Activated CD8-positive, alpha-beta memory T cell treated with anti-CD3 and anti-CD28 coated beads for 24 hours (primary cell): ENCODE results near the gene POLR3GL.
A peak's percentile ranks its signal among the peaks of the same experiment; 100 is the strongest.

Source experiments
- DNase-seq: peaks from one replicate; pipeline ENCODE4 v3.0.0-alpha.2; 2020

Gene POLR3GL

GRCh38 chr1:145951526-145951925, 13.0 kb upstream of the POLR3GL start:
- DNase-seq: no peak

DNA sequence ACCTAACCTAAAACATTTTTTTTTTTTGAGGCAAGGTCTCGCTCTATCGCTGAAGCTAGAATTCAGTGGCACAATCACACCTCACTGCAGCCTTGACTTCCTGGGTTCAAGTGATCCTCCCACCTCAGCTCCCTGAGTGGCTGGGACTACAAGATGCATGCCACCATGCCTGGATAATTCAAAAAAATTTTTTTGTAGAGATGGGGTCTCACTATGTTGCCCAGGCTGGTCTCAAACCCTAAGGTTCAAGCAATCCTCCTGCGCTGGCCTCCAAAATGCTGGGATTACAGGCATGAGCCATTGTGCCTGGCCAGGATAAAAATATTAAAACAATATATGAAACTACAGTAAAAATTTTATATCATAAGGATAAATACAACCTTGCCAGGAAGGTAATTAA, 11.6 kb upstream of the POLR3GL start:
- no peak for DNase-seq

- DNase-seq: no peak
Observed at GRCh38 chr1:145953861-145954260, 10.6 kb upstream of the POLR3GL start.

DNA sequence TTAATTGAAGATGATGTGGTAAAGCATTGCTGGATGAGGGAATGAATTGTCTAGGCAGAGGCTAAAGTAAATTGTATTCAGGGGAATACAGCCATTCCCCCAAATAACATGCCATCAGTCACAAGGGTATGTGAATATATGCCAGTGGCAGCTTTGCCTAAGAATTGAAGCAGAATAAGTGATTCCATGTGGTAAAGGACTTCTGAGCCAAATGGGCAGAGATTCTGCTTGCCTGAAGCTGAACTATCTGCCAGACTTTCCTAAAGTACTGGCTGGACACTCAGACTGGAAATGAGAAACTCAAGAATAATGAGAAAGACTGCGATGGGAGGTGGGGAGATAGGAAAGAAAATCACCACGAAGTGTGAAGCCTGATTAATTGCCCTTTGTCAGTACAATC, 9.1 kb upstream of the POLR3GL start:
- DNase-seq: no peak

DNA sequence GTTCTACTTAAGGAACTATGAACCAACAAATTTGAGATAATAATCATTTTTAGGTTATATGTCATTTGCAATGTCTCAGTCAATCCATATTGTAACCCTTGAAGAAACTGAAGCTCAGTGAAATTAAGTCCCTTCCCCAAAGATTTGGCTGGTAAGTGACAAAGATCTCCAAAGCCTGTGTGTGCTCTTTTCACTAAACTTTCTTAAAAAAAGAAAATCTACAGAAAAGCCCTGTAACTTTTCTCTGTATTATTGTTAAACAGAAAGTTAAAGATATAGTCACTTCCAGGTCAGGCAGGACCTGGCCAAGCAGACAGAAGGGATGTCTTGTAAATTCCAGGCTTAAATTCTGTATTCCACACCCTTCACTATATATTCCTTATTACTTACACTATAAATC, 8.1 kb upstream of the POLR3GL start:
- no peak for DNase-seq

DNA sequence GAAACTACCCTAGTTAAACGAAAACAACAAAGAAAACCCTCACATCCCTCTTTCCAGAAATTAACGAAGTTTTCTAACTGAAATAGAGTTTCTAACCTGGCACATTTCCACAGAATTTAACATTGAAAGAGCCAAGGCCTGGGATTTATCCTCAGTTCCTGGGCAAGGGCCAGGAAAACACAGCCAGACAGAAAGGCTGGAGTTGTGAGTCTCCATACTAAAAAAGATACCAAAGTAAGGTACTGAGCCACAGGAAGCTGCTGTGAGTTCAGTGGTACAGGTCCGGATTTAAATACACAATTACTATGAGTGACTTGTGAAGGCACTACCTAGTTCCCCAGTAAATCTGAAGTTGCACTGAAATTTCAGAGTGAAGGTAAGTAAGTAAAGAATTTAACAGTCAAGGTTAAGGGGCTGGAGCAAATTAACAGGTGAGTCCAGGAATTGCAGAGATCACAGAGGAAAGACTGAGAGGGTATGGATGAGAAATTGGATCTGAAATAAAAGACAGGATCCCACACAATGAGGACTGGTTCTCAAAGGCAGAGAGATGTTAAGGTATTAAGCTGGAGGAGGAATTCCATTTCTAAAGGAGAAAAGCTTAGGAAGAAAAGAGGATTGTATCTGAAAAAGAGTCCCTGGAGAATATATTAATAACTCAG, 7.6 kb upstream of the POLR3GL start:
- DNase-seq: no peak

DNA sequence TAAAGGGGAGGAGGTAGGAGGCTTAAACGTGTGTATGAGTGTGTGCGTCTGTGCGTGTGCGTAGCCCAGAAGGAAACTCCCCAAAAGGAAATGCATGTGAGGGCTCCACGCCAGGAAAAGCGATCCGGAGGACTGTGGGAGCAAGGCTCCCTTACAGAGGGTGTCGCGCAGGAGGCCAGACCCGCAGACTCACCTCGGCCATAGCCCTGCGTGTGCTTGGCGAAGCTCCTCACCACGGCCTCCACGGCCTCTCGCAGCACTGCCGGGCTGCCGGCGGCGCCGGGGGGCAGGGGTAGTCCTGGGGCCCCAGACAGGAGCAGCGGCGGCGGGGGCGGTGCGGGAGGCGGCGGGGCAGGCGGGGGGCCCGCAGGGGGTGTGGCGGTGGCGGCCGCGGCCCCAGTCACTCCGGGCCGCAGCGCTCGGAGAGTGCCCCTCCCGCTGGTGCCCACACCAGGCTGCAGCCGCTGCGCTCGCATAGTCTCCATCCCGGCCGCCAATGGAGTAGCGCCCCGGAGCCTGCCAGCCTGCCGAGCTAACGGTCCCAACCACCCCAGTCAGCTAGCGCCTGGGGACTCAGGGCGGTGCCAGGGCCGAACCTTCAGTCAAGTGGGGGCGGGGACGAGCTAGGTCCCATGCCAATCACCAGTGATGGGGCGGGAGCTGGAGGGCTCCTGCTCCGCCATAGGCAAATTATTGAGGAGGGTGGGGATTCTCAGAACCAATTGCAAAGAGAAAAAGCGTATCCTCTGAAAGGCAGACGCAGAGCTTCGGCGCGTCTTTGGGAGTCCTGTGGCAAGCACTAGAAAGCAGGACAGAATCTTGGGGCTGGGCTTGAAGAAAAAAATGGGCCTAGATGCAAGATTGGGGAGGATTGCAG, 6.8 kb upstream of the POLR3GL start, which contains the start of gene LIX1L:
Gene LIX1L (minus strand): TSS at position 575 of the 877 bp plus-strand sequence. CDS start 90 bp downstream, at position 485.
- peak; percentile 96 for DNase-seq

GRCh38 chr1:145958734-145959133, 5.8 kb upstream of the POLR3GL start:
- DNase-seq: no peak

DNA sequence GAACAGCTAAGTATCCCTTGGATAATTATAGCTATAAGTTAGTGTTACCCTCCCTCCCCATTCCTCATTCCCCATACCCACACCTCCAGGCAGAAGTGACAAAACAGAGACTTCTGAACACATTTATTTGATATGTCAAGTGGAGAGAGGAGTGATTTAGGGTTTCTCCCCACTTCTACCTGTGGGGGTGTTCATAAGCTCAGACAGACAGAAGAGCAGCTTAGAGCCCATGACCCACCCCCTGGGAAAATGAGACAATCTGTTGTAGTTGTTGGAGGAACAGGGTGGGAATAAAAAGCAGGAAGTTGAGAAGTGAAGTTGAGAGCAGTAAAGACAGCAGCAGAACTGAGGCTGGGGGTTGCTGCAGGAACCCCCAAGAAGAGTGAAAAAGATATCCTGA, 5.2 kb upstream of the POLR3GL start:
- DNase-seq: no peak

GRCh38 chr1:145959957-145960467, 4.5 kb upstream of the POLR3GL start:
- no peak for DNase-seq

DNA sequence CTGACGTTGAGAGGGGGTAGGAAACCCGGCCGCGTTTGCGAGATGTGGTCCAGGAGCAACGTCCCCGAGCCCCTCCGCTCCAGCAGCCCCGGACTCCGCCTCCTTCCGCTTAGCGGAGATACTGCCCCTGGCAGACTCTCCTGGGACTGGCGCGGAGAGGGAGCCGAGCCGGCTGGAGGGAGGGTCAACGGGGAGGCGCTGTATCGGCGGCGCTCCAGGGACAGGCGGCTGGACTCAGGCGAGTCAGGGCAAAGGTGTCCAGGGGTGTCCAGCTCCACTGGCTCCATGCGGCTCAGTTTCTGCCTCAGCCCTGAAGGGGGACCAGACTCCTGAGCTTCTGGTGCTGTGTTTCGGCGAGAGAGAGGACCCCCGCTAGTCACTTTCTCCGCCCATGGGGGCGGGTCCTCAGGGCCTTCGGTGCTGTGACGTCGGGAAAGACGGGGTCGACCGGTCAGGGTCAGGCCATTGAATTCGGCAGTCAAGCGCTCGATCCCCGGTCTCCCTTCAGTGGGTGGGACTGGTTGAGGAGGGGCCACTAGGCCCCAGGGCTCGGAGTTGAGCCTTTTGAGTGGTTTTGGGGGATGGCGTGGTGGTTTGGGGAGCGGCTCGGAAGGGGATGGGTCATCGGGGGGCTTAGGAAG, 3.9 kb upstream of the POLR3GL start:
- DNase-seq: peak; percentile 80

GRCh38 chr1:145961109-145961424, 3.4 kb upstream of the POLR3GL start:
- DNase-seq: no peak

DNA sequence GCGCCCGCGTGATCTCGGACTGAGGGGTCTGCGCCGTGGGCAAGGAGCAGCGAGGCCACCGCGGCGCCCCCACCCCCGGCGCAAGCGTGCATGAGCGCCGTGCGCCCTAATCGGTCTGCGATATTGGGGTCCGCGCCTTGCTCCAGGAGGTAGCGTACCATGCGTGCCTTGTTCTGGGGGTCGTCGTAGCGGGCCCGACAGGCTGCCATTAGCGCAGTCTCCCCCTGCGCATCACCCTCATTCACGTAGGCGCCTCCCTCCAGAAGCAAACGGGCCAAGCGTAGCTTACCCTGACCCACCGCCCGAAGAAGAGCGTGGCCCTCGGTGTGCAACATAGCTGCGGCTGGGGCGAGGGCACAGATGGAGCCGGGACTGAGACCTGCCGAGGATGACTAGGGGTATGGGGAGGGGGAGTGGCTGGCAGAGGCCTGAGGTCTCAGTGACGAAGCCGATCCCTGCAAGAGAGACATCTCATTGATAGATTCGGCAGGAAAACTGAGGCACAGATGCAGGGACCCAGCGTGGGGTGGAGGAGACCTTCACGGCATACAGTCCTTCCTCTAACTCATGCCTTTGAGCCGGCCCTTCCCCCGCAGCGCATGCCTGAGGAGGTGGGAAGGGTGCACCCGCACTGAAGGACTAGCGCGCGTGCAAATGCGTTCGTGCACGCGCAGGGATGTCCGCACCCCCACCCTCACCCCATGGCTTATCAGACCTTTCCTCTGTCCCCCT, 2.9 kb upstream of the POLR3GL start:
- peak; percentile 85 for DNase-seq

- DNase-seq: peak; percentile 83
Observed at GRCh38 chr1:145962157-145963102, 2.1 kb upstream of the POLR3GL start.

- DNase-seq: no peak
Observed at GRCh38 chr1:145963265-145964019, 1.0 kb upstream of the POLR3GL start.

DNA sequence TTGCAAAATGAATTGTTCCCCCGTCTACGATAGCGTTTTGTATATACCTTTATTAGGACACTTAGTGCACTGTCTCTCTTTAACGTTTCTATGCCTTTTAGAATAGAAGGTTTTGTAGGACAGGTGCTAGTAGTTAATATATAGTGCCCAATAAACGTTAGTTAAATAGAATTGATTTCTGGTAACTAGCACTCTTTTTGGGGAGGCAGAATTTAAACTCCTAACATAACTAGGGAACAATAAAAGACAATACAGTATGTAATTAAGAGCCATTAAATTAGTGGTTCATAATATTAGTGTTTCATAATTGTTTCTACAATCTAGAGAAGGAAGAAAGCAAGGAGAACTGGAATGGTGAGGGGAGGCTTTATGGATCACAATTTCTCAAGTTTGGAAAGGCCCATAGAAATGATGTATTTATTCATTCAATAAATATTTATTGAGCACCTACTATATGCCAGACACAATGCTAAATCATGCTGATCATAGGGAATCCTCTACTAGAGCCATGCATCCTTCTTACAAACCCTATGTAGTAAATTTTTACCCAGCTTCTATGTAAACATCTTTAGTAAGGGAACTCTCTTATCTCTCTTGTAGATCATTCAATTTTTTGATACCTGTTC, 742 bp downstream of the POLR3GL start:
- DNase-seq: no peak

DNA sequence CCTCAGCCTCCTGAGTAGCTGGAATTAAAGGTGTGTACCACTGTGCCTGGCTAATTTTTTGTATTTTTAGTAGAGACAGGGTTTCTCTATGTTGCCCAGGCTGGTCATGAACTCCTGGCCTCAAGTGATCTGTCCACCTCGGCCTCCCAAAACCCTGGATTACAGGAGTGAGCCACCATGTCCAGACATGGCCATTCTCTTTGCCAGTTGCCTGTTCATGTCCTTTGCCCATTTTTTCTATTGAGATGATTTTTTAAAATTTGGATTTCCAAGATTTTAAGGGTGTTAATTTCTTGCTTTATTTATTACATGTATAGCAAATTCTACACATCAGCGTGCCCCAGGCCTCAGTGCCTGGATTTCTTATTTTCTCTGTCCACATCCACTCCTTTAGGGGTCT, 2.8 kb downstream of the POLR3GL start:
- DNase-seq: no peak

DNA sequence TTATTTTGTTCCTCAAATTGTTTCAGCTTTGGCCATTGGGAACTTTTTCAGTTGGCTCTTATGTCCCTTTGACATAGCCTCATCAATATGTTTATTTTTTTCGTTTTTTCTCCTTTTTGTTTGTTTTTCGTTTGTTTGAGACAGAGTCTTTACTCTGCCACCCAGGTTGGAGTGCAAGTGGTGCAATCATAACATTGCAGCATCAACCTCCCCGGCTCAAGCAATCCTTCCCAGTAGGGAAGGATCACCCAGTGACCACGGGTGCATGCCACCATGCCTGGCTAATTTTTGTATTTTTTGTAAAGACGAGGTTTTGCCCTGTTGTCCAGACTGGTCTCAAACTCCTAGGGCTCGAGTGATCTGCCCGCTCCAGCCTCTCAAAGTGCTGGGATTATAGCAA, 8.1 kb downstream of the POLR3GL start:
- no peak for DNase-seq

DNA sequence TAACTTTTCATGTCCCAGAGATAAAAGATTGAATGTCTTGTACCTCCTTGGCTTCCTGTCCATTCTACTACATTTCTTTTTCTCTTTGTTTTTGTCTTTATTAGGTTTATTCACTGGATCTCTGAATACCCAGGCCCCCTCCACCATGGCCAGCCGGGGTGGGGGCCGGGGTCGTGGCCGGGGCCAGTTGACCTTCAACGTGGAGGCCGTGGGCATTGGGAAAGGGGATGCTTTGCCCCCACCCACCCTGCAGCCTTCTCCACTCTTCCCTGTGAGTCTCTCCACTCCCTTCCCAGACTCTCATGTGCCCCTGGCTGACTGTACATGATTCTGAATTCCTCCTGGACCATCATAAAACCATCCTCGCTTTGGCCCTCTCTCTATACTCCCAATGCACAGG, 10.2 kb downstream of the POLR3GL start:
- DNase-seq: no peak

- DNase-seq: no peak
Observed at GRCh38 chr1:145975216-145975615, 10.7 kb downstream of the POLR3GL start.

DNA sequence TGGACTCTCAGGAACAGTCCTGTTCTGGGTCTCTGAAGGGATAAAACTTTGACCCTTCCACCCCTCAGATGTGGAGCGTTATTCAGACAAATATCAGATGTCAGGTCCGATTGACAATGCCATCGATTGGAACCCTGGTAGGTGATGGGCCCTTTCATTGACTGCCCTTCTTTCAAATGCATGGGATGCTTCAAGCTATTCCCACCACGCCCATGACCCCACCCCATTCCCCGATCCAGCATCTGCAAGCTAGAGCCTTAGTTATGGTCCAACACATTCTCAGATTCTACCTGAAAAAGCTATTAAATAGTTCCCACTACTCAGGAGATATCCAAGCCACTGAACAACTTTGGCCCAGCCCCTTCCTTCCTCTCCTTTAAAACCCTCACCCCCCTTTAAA, 12.5 kb downstream of the POLR3GL start:
- DNase-seq: no peak
